Measurements from ENCODE around the gene PYGM.

Gene PYGM

DNA sequence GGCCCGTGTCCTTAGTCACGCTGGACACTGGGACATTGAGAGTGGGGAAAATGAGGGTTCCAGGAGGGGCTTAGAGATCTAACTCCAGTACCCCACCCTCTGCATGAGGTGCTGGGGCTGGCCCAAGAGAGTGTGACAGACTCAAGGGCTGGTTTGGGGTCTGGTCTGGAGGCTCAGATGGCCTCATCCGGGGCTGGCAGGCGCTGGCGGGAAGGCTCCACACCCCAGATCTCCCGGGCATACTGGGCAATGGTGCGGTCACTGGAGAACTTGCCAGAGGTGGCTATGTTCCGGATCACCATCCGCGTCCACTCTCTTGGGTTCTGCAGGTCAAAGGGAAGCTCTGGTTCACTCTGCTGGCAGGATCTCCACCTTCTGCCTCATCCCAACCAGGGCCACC lies 13.3 kb downstream of the PYGM start:
- Histone ChIP-seq H3K36me3 (ENCODE audit: low read length) (no peaks in the 10 kb centered on the region), H3K9me3 (ENCODE audit: insufficient read depth, low read length) (no peaks in the 10 kb centered on the region), H4K20me1 (ENCODE audit: low read depth, low read length) (no peaks in the 10 kb centered on the region), H3K9ac (ENCODE audit: low read length) (no peak overlapping the region), H3F3A (ENCODE audit: insufficient read depth) (peaks cover 14% of the 10 kb centered on the region; the same call in 1 of the 2 replicates), H3K79me2 (ENCODE audit: insufficient read depth, low read length) (no peaks in the 10 kb centered on the region), H3K4me3 (ENCODE audit: insufficient read depth, low read length, poor library complexity, severe bottlenecking) (no peak overlapping the region), H3K9me2 (replicated peaks; ENCODE audit: insufficient read depth, low read length) (no peaks in the 10 kb centered on the region), H3K27ac (ENCODE audit: low read depth, low read length) (no peak overlapping the region), H3K27me3 (ENCODE audit: low read length) (no peaks in the 10 kb centered on the region), H2AFZ (ENCODE audit: low read depth, low read length, severe bottlenecking) (peak overlapping the region; percentile 72), H3K4me2 (ENCODE audit: low read depth, low read length, poor library complexity, severe bottlenecking) (peak overlapping the region; percentile 89)
- TF ChIP-seq EZH2phosphoT487 (conservative IDR thresholded peaks at IDR 0.05; ENCODE audit: low read length) (no peak), CTCF (IDR thresholded peaks at IDR 0.05; ENCODE audit: insufficient read depth, low read length, poor library complexity, severe bottlenecking) (no peak)

- H3K36me3 ChIP-seq (ENCODE audit: low read length) = no peaks in the 10 kb centered on the region
- TF ChIP-seq EZH2phosphoT487 (conservative IDR thresholded peaks at IDR 0.05; ENCODE audit: low read length) (0 out of 2 replicates have a peak, but pooled peaks have one; percentile 2), CTCF (IDR thresholded peaks at IDR 0.05; ENCODE audit: insufficient read depth, low read length, poor library complexity, severe bottlenecking) (no peak)
- no peaks in the 10 kb centered on the region for H4K20me1 ChIP-seq (ENCODE audit: low read depth, low read length)
- peak overlapping the region; percentile 53 for H3K4me3 ChIP-seq (ENCODE audit: insufficient read depth, low read length, poor library complexity, severe bottlenecking)
- peak overlapping the region; percentile 89 for H3K4me2 ChIP-seq (ENCODE audit: low read depth, low read length, poor library complexity, severe bottlenecking)
- H3F3A ChIP-seq (ENCODE audit: insufficient read depth) = peaks cover 14% of the 10 kb centered on the region; the same call in 1 of the 2 replicates
- H3K27ac ChIP-seq (ENCODE audit: low read depth, low read length) = peak overlapping the region; percentile 68
- no peaks in the 10 kb centered on the region for H3K79me2 ChIP-seq (ENCODE audit: insufficient read depth, low read length)
- no peaks in the 10 kb centered on the region for H3K9me2 ChIP-seq (replicated peaks; ENCODE audit: insufficient read depth, low read length)
- no peaks in the 10 kb centered on the region for H3K9me3 ChIP-seq (ENCODE audit: insufficient read depth, low read length)
- H3K27me3 ChIP-seq (ENCODE audit: low read length) = no peaks in the 10 kb centered on the region
- peak overlapping the region; percentile 72 for H2AFZ ChIP-seq (ENCODE audit: low read depth, low read length, severe bottlenecking)
- H3K9ac ChIP-seq (ENCODE audit: low read length) = peak overlapping the region; percentile 55
Measured at GRCh38 chr11:64745521-64746328, 14.0 kb downstream of the PYGM start.

- Histone ChIP-seq H3K79me2 (ENCODE audit: insufficient read depth, low read length) (no peaks in the 10 kb centered on the region), H3K27me3 (ENCODE audit: low read length) (no peaks in the 10 kb centered on the region), H3K4me3 (ENCODE audit: insufficient read depth, low read length, poor library complexity, severe bottlenecking) (peak overlapping the region; percentile 53), H3K27ac (ENCODE audit: low read depth, low read length) (peak overlapping the region; percentile 68), H3K9me3 (ENCODE audit: insufficient read depth, low read length) (no peaks in the 10 kb centered on the region), H4K20me1 (ENCODE audit: low read depth, low read length) (no peaks in the 10 kb centered on the region), H2AFZ (ENCODE audit: low read depth, low read length, severe bottlenecking) (peak overlapping the region; percentile 72), H3K9me2 (replicated peaks; ENCODE audit: insufficient read depth, low read length) (no peaks in the 10 kb centered on the region), H3K9ac (ENCODE audit: low read length) (peak overlapping the region; percentile 55), H3K36me3 (ENCODE audit: low read length) (no peaks in the 10 kb centered on the region), H3K4me2 (ENCODE audit: low read depth, low read length, poor library complexity, severe bottlenecking) (peak overlapping the region; percentile 89), H3F3A (ENCODE audit: insufficient read depth) (peaks cover 14% of the 10 kb centered on the region; the same call in 1 of the 2 replicates)
- TF ChIP-seq EZH2phosphoT487 (conservative IDR thresholded peaks at IDR 0.05; ENCODE audit: low read length) (0 out of 2 replicates have a peak, but pooled peaks have one; percentile 21), CTCF (IDR thresholded peaks at IDR 0.05; ENCODE audit: insufficient read depth, low read length, poor library complexity, severe bottlenecking) (no peak)
Measured at GRCh38 chr11:64745189-64745520, 14.6 kb downstream of the PYGM start.
